ENCODE results near the gene MAP4K3.
A peak's percentile ranks its signal among the peaks of the same experiment; 100 is the strongest.

MAP4K3 gene

DNA sequence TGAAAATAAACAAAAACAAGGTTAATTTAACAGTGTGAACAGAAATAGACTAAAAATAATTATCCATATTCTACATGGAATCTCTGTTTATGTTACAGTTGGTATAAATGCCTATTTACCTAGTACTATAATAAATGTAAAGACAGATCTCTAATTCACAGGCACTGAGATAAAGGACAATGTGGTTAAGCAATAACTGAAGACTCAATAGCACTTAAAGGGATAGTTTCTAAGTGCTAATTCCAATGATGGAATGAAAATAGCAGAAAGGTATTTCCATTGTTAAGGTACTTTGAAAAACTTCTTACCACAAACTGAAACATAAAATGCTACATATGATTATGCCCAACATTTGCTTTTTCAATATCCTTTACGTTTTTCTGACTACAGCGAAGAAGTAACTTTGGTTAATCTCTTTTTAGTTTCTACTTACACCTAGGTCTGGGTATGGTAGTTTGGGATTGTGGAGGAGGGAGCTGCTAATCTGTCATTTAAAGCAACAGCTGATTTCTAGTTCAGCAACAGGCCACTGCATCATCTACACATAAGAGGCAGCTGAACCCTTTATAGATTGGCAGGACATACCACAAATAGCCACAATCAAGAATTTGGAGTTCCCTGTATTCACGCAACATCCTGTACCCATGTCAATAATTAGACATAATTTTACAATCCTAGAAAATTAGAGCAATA, 27.2 kb downstream of the MAP4K3 start:
- Mint-ChIP-seq H3K27me3 (ENCODE audit: low read depth, poor library complexity) (no peaks in the 10 kb centered on the region), H3K9me3 (no peaks in the 10 kb centered on the region), H3K27ac (no peak overlapping the region), H3K4me1 (peaks cover 44% of the 10 kb centered on the region), H3K36me3 (ENCODE audit: low read depth) (no peaks in the 10 kb centered on the region), H3K4me3 (no peak overlapping the region)
- no peak for TF ChIP-seq CTCF (IDR thresholded peaks at IDR 0.05)
- no peak for DNase-seq

DNA sequence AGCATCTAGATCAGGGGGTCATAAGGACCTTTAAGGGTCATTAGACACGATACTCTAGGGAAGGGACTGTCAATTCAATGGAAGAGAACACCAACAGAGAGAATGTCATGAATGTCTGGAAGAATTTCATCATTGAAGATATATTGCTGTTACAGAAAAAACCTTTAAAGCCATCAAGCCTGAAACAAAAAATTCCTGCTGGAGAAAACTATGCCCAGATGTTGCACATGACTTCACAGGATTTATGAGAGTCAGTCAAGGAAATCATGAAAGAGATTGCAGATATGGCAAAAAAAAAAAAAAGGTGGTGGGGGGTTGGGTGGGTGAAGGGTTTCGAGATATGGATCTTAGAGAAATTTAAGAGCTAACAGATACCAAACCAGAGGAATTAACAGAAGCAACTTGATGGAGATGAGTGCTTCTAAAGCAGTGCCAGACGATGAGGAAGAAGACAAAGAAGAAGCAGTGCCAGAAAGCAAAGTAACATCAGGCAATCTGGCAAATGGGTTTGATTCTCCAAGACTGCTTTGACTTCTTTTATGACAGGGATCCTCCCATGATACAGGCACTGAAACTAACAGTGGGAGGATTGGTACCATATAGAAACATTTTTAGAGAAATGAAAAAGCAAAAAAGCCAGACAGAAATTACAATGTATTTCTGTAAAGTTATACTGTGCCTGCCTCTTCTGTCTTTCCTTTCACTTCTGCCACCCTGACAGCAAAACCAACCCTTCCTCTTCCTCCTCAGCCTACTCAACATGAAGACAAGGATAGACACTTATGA, 28.5 kb downstream of the MAP4K3 start:
- no peaks in the 10 kb centered on the region for H3K27me3 Mint-ChIP-seq (ENCODE audit: low read depth, poor library complexity)
- DNase-seq: no peak
- H3K9me3 Mint-ChIP-seq: no peaks in the 10 kb centered on the region
- no peak for TF ChIP-seq CTCF (IDR thresholded peaks at IDR 0.05)
- no peak overlapping the region for H3K4me3 Mint-ChIP-seq
- peaks cover 6% of the 10 kb centered on the region for H3K36me3 Mint-ChIP-seq (ENCODE audit: low read depth)
- H3K4me1 Mint-ChIP-seq: peaks cover 45% of the 10 kb centered on the region
- no peak overlapping the region for H3K27ac Mint-ChIP-seq

- Mint-ChIP-seq H3K36me3 (ENCODE audit: low read depth) (peaks cover 13% of the 10 kb centered on the region), H3K4me3 (no peak overlapping the region), H3K4me1 (peaks cover 45% of the 10 kb centered on the region), H3K27me3 (ENCODE audit: low read depth, poor library complexity) (no peaks in the 10 kb centered on the region), H3K9me3 (no peaks in the 10 kb centered on the region), H3K27ac (no peak overlapping the region)
- TF ChIP-seq CTCF (IDR thresholded peaks at IDR 0.05): no peak
- no peak for DNase-seq
These were observed 29.4 kb downstream of the MAP4K3 start for GRCh38 chr2:39407516-39408296.

- H3K4me1 Mint-ChIP-seq: peaks cover 55% of the 10 kb centered on the region
- DNase-seq: no peak
- no peaks in the 10 kb centered on the region for H3K9me3 Mint-ChIP-seq
- H3K4me3 Mint-ChIP-seq: no peak overlapping the region
- no peak overlapping the region for H3K27ac Mint-ChIP-seq
- no peak for TF ChIP-seq CTCF (IDR thresholded peaks at IDR 0.05)
- H3K27me3 Mint-ChIP-seq (ENCODE audit: low read depth, poor library complexity): no peaks in the 10 kb centered on the region
- H3K36me3 Mint-ChIP-seq (ENCODE audit: low read depth): peaks cover 13% of the 10 kb centered on the region
These were observed 31.7 kb downstream of the MAP4K3 start for GRCh38 chr2:39405364-39405763.

DNA sequence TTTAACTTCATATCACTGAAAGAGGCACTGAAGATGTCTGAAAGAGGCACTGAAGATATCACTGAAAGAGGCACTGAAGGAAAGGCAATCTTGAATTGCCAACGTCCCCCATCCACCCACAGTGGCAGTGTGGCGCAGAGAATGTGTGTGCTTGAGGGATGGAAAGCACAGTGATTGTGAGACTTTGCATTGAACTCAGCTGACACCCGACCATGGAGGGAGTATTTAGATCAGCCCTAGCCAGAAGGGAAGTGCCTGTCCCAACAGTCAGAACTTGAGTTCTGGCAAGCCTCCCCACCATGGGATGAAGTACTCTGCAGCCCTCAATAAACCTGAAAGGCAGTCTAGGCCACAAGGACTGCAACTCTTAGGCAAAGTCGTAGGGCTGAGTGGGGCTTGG, 33.8 kb downstream of the MAP4K3 start:
- peaks cover 13% of the 10 kb centered on the region for H3K36me3 Mint-ChIP-seq (ENCODE audit: low read depth)
- H3K27me3 Mint-ChIP-seq (ENCODE audit: low read depth, poor library complexity): no peaks in the 10 kb centered on the region
- no peaks in the 10 kb centered on the region for H3K9me3 Mint-ChIP-seq
- H3K27ac Mint-ChIP-seq: peak overlapping the region; percentile 44
- DNase-seq: no peak
- H3K4me1 Mint-ChIP-seq: peaks cover 59% of the 10 kb centered on the region
- H3K4me3 Mint-ChIP-seq: no peak overlapping the region
- TF ChIP-seq CTCF (IDR thresholded peaks at IDR 0.05): no peak
